NCI-H526 treated with DMSO at 0.1 percent for 48 hours (cell line): ENCODE measurements around the gene PCGF2.
"Not testable (repeated sequence)": the region's sequence is repeated elsewhere in the genome, so short reads cannot be mapped to it uniquely, and the experiment has no call there.

Source experiments
- DNase-seq: peaks from one replicate; lab custom pipeline; 2025; lab: John Stamatoyannopoulos, UW

The PCGF2 gene

GRCh38 chr17:38748149-38748891 lies at the start of gene PCGF2:
Gene PCGF2 (minus strand): TSS chr17:38748336. CDS start chr17:38740402, 7,934 bp downstream.
- peak; percentile 83 for DNase-seq

- DNase-seq, result no peak
Observed at GRCh38 chr17:38797828-38798227, 49.7 kb upstream of the PCGF2 start.

- DNase-seq, result no peak
Observed at GRCh38 chr17:38797158-38797490, 49.0 kb upstream of the PCGF2 start.

DNA sequence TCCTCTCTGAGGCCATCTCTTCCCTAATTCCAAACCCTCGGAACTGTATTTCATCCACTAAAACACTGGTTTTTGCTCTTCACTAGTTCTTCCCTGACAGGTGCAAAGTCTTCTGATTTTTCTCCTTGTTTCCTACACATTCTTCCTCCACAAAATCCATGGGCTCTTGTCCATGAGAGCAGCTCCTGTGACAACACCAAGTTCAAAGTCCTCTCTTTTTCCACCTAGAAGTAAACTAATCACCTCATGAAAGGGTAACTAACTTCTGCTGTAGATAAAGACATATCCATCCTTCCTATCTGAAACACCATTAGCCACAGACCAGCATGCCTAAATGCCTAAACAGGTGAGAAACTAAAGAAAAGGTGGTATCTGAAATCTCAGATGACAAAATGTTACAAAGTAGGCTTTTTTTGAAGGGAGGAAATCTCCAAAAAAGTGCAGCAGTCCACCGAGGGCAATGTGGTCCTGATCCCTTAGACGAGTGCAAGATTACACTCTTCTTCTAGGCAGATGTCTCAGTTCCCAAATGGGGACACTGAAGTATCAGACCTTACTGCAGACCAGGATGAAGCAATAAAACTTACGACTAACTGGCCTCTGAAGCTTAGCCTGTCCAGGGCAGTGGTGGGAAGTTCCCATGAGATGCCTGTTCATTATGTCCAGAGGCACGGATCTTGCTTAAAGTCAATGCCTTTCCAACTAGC lies 48.5 kb upstream of the PCGF2 start:
- no peak for DNase-seq

DNA sequence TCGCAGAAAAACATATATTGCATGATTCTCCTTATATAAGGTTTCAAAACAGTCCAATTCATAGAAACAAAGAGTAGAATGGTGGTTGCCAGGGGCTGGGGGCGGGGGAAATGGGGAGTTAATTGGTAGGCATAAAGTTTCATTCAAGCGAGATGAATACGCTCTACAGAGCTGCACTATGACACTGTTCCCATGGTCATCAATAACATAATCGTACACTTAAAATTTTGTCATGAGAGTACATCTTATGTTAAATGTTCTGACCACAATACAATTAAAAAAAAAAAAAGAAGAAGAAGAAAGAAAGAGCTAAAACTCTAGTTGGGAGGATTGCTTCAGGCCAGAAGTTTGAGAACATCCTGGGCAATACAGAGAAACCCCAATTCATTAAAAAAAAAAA lies 46.1 kb upstream of the PCGF2 start:
- DNase-seq, result no peak

- no peak for DNase-seq
Observed at GRCh38 chr17:38791162-38791561, 43.0 kb upstream of the PCGF2 start.

GRCh38 chr17:38790148-38790707 lies 42.1 kb upstream of the PCGF2 start:
- DNase-seq, result not testable (repeated sequence)

DNA sequence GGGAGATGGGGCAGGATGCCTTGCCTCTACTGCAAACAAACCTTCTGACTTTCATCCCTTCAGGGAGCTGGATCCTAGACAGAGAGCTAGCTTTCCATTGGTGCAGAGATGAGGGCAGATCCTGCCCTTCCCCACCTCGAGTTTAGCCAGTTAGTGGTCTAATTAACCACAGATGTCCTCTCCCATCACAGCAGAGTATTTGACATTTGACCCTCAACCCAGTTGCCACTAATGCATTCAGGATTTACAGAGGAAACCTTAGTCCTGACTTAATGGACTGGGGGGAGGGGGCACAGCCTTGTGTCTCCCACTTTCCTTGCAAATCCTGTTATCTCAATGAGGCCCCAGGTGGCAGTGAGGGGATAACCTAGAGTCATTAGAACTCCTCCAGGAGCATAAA lies 41.0 kb upstream of the PCGF2 start:
- no peak for DNase-seq

DNA sequence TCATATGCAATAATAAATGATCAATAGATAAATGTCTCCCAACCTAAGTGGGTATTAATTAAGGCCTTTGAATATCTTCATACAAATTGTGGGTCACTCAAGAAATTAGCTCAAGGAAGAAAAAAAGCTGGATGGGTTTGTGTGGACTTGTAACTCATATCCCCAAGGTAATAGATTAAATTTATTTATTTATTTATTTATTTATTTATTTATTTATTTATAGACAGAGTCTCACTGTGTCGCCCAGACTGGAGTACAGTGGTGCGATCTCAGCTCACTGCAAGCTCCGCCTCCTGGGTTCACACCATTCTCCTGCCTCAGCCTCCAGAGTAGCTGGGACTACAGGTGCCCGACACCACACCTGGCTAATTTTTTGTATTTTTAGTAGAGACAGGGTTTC lies 39.9 kb upstream of the PCGF2 start:
- not testable (repeated sequence) for DNase-seq

- DNase-seq, result no peak
Observed at GRCh38 chr17:38786372-38786771, 38.2 kb upstream of the PCGF2 start.

GRCh38 chr17:38783227-38783626 lies 35.1 kb upstream of the PCGF2 start:
- no peak for DNase-seq

GRCh38 chr17:38779965-38780752 lies 32.0 kb upstream of the PCGF2 start:
- DNase-seq, result no peak

GRCh38 chr17:38777641-38778250 lies 29.6 kb upstream of the PCGF2 start:
- DNase-seq, result no peak

DNA sequence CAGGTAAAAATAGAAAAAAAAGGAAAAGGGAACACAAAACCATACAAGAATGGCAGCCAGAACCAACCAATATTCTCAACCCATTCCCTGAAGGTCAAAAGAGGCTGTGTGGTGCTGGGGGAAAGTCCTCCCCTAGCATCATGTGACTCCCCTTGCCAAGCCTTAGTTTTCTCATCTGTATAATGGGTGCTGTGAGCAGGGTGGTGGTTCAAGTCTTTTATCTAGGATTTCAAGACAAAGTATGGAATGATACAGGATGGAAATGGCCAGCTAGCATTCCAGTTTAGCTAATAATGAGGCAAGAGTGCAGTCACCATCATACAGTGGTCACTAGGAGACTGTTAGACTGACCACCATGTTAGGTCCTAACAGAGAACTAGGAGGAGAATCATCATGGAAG lies 25.1 kb upstream of the PCGF2 start:
- DNase-seq, result no peak

DNA sequence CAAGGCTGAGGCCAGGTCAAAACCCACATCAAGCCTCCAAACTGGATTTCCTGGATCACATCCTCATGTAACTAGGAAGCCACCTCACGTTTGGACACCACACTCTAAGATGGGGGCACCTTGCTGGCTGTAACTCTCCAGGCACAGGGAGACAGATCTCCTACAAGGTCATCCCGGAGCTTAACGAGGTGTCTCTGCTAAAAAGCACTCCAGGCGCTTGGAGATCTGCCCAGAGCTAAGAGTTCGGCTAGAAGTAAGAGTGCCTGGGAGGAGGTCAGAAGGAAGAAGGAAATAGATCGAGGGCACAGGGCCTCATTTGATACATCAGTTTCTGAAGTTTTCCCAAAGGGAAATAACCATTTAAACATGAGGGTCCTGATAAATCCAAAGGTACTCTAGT lies 20.3 kb upstream of the PCGF2 start:
- no peak for DNase-seq

GRCh38 chr17:38766341-38766740 lies 18.2 kb upstream of the PCGF2 start:
- DNase-seq, result no peak

GRCh38 chr17:38762231-38762630 lies 14.1 kb upstream of the PCGF2 start:
- no peak for DNase-seq

- no peak for DNase-seq
Observed at GRCh38 chr17:38761612-38762011, 13.5 kb upstream of the PCGF2 start.

DNA sequence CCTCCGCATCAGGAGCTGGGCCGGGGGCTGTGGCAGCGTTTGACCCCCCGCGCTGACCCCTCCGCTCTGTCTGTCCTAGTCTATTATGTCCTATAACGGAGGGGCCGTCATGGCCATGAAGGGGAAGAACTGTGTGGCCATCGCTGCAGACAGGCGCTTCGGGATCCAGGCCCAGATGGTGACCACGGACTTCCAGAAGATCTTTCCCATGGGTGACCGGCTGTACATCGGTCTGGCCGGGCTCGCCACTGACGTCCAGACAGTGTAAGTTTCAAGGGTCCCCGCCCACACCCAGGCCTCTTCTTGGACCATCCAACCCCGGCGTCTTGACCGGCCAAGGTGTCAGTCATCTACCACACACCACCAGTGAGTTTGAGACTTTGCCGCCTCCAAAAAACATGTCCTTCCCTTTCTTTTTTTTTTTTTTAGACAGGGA lies 5.0 kb upstream of the PCGF2 start:
- no peak for DNase-seq

GRCh38 chr17:38752308-38753070 lies 4.4 kb upstream of the PCGF2 start, which contains the start of gene PSMB3:
Gene PSMB3 (plus strand): TSS chr17:38752741. CDS start chr17:38752827, 86 bp downstream.
- peak; percentile 99 for DNase-seq

DNA sequence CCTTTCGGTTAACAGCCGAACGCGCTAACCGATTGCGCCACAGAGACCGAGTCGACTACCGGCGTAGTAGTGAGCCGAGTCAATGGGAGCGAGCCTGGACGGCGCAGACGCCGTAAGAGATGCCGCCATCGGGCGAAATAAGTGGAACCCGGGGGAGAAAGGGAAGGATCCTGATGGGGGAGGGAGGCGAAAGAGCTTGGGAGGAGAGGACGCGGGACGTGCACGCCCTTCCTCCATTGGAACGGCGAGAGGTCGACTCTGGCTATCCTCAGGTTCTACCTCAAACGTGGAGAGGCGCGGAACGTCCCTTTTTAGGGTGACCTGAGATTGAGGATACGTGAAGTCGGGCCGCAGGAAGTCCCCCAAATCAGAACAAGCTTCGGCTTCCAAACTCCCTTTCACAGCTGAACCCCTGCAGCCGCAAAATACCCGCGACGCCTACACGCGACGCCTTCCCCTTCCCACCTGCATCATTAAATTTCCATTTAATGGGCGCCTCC lies 3.7 kb upstream of the PCGF2 start:
- peak; percentile 66 for DNase-seq
